Gastroesophageal sphincter (tissue), 3 donors: ENCODE results near the gene ITPR2.

Experiments
- POLR2AphosphoS5 ChIP-seq: sonication (generic); formaldehyde crosslinking; IDR thresholded peaks from one replicate; pipeline ENCODE4 v1.6.1; 2017; ENCODE audit warnings: antibody characterized with exemption
- TF ChIP-seq, protein P1 (sequence below), 4 experiments: fragments of 200-600 bp in 2 of 4; fragments of 450-650 bp in 2 of 4; sonication (generic) in 1 of 4; IDR thresholded peaks; one replicate each; pipeline ENCODE4 v1.5.1; 2017 to 2019; ENCODE audit warnings: antibody characterized with exemption in 4 of 4, mild to moderate bottlenecking in 2 of 4, moderate library complexity in 2 of 4

DNA sequence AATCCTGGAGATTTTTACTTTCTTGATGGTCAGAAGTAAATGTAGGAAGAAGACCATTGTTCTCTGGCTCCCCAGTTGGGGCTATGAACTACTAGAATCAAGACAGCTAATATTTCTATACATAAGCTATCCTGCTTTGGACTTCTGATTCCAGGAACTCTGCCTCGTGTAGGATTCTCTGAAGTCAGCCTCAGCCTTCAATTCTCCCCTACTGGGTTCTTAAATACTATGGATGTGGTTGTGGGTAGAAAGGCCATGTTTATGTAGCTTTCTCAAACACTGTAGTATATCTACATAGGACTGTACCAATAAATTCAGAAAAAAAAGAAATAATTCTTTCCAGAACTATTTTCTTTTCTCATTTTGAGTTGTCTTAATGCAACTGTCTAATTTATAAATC, 302.5 kb downstream of the ITPR2 start:
- TF ChIP-seq POLR2AphosphoS5 = no peak
- TF ChIP-seq, protein P1, sequence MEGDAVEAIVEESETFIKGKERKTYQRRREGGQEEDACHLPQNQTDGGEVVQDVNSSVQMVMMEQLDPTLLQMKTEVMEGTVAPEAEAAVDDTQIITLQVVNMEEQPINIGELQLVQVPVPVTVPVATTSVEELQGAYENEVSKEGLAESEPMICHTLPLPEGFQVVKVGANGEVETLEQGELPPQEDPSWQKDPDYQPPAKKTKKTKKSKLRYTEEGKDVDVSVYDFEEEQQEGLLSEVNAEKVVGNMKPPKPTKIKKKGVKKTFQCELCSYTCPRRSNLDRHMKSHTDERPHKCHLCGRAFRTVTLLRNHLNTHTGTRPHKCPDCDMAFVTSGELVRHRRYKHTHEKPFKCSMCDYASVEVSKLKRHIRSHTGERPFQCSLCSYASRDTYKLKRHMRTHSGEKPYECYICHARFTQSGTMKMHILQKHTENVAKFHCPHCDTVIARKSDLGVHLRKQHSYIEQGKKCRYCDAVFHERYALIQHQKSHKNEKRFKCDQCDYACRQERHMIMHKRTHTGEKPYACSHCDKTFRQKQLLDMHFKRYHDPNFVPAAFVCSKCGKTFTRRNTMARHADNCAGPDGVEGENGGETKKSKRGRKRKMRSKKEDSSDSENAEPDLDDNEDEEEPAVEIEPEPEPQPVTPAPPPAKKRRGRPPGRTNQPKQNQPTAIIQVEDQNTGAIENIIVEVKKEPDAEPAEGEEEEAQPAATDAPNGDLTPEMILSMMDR (IDR thresholded peaks at IDR 0.05) = no peak
